ENCODE measurements around the gene TNFRSF14.

TNFRSF14 gene

GRCh38 chr1:2559509-2560298 lies 3.5 kb downstream of the TNFRSF14 start:
- H3K9ac ChIP-seq (ENCODE audit: low read depth in 1 of 2, low read length in 2 of 2), result no peak overlapping the region
- H3K4me3 ChIP-seq (ENCODE audit: low read depth in 1 of 2, low read length in 2 of 2), result no peak overlapping the region
- H3K4me1 ChIP-seq (ENCODE audit: control insufficient read depth in 1 of 2, insufficient read depth in 2 of 2, low read length in 2 of 2), result peaks cover 24 to 45% of the 10 kb centered on the region in 2 donors
- H3K9me3 ChIP-seq (ENCODE audit: control insufficient read depth in 1 of 2, low read length in 2 of 2), result no peaks in the 10 kb centered on the region
- peaks cover 40 to 52% of the 10 kb centered on the region in 2 donors for H3K36me3 ChIP-seq (ENCODE audit: control insufficient read depth in 1 of 2, insufficient read depth in 2 of 2, low read length in 2 of 2)
- H3K27ac ChIP-seq (ENCODE audit: low read depth, low read length), result no peak overlapping the region
- H3K27me3 ChIP-seq (ENCODE audit: control insufficient read depth in 1 of 2, insufficient read depth in 2 of 2, low read length in 2 of 2), result no peaks in the 10 kb centered on the region

DNA sequence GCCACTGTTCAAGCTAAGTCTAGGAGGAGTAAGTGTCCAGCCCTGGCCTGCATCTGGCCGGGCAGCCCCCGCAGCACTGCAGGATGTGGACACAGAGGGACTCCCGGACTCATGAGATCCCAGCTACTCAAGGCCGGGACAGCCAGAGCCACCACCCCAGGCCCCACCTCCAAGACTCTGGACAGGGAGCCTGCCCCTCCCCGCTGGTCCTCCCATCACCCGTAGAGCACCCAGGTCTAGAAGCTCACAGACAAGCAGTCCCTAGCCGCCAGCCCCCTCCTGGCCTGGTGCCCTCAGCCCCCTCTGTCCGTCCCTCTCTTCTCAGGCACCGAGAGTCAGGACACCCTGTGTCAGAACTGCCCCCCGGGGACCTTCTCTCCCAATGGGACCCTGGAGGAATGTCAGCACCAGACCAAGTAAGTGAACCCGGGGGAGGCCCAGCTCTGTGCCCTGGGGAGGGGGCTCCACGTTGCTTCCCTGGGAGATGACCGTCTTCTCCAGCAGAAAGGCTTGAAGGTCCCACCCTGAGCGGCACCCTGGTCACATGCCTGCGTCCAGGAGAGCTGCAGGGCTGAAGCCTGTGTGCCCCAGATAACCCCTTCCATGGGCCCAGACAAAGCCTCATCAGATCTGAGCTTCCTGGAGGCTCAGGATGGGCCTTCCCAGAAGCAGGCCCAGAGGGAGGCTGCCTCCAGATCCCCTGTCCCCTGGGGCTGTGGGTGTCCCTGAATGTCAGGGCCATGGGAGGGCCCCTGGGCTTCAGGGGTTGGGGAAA lies 4.3 kb downstream of the TNFRSF14 start:
- Histone ChIP-seq H3K27ac (ENCODE audit: low read depth, low read length) (no peak overlapping the region), H3K27me3 (ENCODE audit: control insufficient read depth in 1 of 2, insufficient read depth in 2 of 2, low read length in 2 of 2) (no peaks in the 10 kb centered on the region), H3K36me3 (ENCODE audit: control insufficient read depth in 1 of 2, insufficient read depth in 2 of 2, low read length in 2 of 2) (peaks cover 40 to 52% of the 10 kb centered on the region in 2 donors), H3K9me3 (ENCODE audit: control insufficient read depth in 1 of 2, low read length in 2 of 2) (no peaks in the 10 kb centered on the region), H3K4me3 (ENCODE audit: low read depth in 1 of 2, low read length in 2 of 2) (no peak overlapping the region), H3K9ac (ENCODE audit: low read depth in 1 of 2, low read length in 2 of 2) (no peak overlapping the region), H3K4me1 (ENCODE audit: control insufficient read depth in 1 of 2, insufficient read depth in 2 of 2, low read length in 2 of 2) (peaks cover 26 to 42% of the 10 kb centered on the region in 2 donors)

DNA sequence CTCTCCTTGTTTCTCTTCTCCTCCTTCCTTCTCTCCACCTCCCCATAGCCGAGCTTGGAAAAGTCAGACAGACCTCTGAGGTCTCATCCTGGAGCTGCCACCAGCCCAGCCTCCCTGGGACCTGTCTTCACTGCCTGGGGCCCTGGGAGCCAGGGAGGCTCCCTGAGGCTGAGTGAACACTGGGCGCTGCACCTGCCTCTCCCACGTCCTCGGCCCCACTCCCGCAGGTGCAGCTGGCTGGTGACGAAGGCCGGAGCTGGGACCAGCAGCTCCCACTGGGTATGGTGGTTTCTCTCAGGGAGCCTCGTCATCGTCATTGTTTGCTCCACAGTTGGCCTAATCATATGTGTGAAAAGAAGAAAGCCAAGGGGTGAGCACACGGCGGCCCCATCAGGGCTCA lies 5.3 kb downstream of the TNFRSF14 start:
- no peaks in the 10 kb centered on the region for H3K27me3 ChIP-seq (ENCODE audit: control insufficient read depth in 1 of 2, insufficient read depth in 2 of 2, low read length in 2 of 2)
- no peak overlapping the region for H3K9ac ChIP-seq (ENCODE audit: low read depth in 1 of 2, low read length in 2 of 2)
- H3K9me3 ChIP-seq (ENCODE audit: control insufficient read depth in 1 of 2, low read length in 2 of 2), result no peaks in the 10 kb centered on the region
- H3K4me1 ChIP-seq (ENCODE audit: control insufficient read depth in 1 of 2, insufficient read depth in 2 of 2, low read length in 2 of 2), result peaks cover 26 to 40% of the 10 kb centered on the region in 2 donors
- H3K36me3 ChIP-seq (ENCODE audit: control insufficient read depth in 1 of 2, insufficient read depth in 2 of 2, low read length in 2 of 2), result peaks cover 40 to 52% of the 10 kb centered on the region in 2 donors
- H3K27ac ChIP-seq (ENCODE audit: low read depth, low read length), result no peak overlapping the region
- H3K4me3 ChIP-seq (ENCODE audit: low read depth in 1 of 2, low read length in 2 of 2), result no peak overlapping the region

DNA sequence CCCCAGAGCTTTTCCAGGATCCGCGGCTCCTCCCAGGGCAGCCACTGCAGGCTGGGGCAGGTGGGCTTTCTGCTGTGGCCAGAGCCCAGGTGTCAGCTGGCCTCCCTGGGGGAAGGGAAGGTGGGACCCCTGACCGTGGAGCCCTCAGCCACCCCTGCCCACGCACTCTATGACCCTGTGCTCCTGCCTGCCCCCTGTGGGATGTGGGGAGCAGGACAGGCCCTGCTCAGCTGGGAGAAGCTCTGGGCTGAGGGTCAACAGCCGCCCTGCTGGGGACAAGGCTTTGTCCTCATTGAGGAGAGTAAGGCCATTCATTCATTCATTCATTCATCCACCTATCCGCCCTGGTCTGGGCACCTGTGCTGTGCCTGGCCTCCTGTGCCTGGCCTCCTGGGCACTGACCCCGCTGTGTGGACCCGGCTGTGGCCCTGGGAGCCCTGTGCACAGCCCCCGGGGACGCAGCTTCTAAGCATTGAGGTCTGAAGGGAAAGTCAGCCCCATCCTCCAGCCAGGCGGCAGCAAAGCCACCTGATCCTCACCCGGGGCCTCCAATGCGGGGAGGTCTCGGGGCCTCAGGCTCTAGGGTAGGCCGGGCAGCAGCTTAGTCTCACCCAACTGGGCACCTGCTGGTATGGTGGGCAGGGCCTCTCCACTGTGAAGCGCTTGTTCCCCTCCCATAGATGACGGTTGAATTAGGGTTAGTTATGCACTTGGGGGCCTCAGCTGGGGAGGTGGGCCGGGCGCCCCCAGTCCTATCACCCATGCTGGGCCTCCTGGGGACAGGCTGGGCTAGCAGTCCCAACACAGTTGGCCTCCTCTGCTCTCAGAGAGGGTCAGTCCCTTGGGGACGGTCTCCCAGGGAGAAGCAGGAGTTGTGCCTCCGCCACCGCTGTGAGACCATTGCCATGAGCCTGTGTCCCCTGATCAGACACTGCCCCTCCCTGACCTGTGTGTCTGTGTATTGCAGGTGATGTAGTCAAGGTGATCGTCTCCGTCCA lies 6.0 kb downstream of the TNFRSF14 start:
- Histone ChIP-seq H3K36me3 (ENCODE audit: control insufficient read depth in 1 of 2, insufficient read depth in 2 of 2, low read length in 2 of 2) (peaks cover 40 to 52% of the 10 kb centered on the region in 2 donors), H3K4me3 (ENCODE audit: low read depth in 1 of 2, low read length in 2 of 2) (no peak overlapping the region), H3K9me3 (ENCODE audit: control insufficient read depth in 1 of 2, low read length in 2 of 2) (no peaks in the 10 kb centered on the region), H3K4me1 (ENCODE audit: control insufficient read depth in 1 of 2, insufficient read depth in 2 of 2, low read length in 2 of 2) (peaks cover 26 to 35% of the 10 kb centered on the region in 2 donors), H3K9ac (ENCODE audit: low read depth in 1 of 2, low read length in 2 of 2) (no peak overlapping the region), H3K27me3 (ENCODE audit: control insufficient read depth in 1 of 2, insufficient read depth in 2 of 2, low read length in 2 of 2) (no peaks in the 10 kb centered on the region), H3K27ac (ENCODE audit: low read depth, low read length) (no peak overlapping the region)

DNA sequence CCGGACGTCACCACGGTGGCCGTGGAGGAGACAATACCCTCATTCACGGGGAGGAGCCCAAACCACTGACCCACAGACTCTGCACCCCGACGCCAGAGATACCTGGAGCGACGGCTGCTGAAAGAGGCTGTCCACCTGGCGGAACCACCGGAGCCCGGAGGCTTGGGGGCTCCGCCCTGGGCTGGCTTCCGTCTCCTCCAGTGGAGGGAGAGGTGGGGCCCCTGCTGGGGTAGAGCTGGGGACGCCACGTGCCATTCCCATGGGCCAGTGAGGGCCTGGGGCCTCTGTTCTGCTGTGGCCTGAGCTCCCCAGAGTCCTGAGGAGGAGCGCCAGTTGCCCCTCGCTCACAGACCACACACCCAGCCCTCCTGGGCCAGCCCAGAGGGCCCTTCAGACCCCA lies 7.0 kb downstream of the TNFRSF14 start:
- Histone ChIP-seq H3K9ac (ENCODE audit: low read depth in 1 of 2, low read length in 2 of 2) (no peak overlapping the region), H3K36me3 (ENCODE audit: control insufficient read depth in 1 of 2, insufficient read depth in 2 of 2, low read length in 2 of 2) (peaks cover 35 to 50% of the 10 kb centered on the region in 2 donors), H3K4me3 (ENCODE audit: low read depth in 1 of 2, low read length in 2 of 2) (no peak overlapping the region), H3K27ac (ENCODE audit: low read depth, low read length) (no peak overlapping the region), H3K9me3 (ENCODE audit: control insufficient read depth in 1 of 2, low read length in 2 of 2) (no peaks in the 10 kb centered on the region), H3K4me1 (ENCODE audit: control insufficient read depth in 1 of 2, insufficient read depth in 2 of 2, low read length in 2 of 2) (peaks cover 18 to 25% of the 10 kb centered on the region in 2 donors), H3K27me3 (ENCODE audit: control insufficient read depth in 1 of 2, insufficient read depth in 2 of 2, low read length in 2 of 2) (no peaks in the 10 kb centered on the region)

DNA sequence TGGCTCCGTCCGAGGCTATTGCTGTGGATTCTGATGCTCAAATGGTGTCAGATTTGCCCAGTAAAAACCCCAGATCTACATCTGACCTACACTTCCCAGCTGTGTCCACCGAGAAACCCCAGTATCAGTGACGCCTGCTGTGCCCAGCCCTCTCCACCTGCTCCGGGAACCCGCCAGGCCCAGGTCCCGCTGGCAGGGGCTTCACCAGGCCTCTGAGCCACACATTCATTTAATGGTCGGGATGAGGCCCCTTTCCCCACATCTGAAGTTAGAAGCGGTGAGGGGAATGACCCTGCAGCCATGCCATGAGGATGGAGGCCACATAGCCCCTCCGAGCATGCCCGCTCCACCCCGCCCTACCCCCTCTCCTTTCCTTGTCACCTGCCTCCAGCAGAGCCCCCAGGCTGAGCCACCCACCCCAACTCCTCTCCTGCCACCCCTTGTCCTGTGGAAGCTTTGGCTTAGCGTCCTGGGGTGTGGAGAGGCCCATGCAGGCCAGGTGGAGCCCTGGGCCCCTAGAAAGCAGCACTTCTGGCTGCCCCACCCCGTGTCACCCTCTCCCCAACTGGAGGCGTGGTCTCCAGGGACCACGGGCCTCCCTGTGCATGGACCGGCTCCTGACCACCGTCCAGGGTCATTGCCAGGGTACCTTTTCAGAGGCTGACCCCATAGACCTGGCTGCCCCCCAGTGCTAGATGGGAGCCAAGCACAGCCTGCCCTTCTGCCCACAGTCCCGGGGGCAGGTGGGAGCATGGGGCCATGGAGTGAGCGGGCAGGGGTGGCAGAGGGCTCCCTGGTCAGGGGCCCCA lies 8.0 kb downstream of the TNFRSF14 start:
- no peak overlapping the region for H3K27ac ChIP-seq (ENCODE audit: low read depth, low read length)
- H3K9me3 ChIP-seq (ENCODE audit: control insufficient read depth in 1 of 2, low read length in 2 of 2), result no peaks in the 10 kb centered on the region
- H3K4me3 ChIP-seq (ENCODE audit: low read depth in 1 of 2, low read length in 2 of 2), result peak overlapping the region in 1 of 2 donors; percentile 17
- H3K27me3 ChIP-seq (ENCODE audit: control insufficient read depth in 1 of 2, insufficient read depth in 2 of 2, low read length in 2 of 2), result no peaks in the 10 kb centered on the region
- peaks cover 8 to 15% of the 10 kb centered on the region in 2 donors for H3K4me1 ChIP-seq (ENCODE audit: control insufficient read depth in 1 of 2, insufficient read depth in 2 of 2, low read length in 2 of 2)
- H3K9ac ChIP-seq (ENCODE audit: low read depth in 1 of 2, low read length in 2 of 2), result peak overlapping the region in 1 of 2 donors; percentile 39
- peaks cover 29 to 40% of the 10 kb centered on the region in 2 donors for H3K36me3 ChIP-seq (ENCODE audit: control insufficient read depth in 1 of 2, insufficient read depth in 2 of 2, low read length in 2 of 2)

- Histone ChIP-seq H3K27ac (ENCODE audit: low read depth, low read length) (no peak overlapping the region), H3K36me3 (ENCODE audit: control insufficient read depth in 1 of 2, insufficient read depth in 2 of 2, low read length in 2 of 2) (peaks cover 24 to 33% of the 10 kb centered on the region in 2 donors), H3K4me1 (ENCODE audit: control insufficient read depth in 1 of 2, insufficient read depth in 2 of 2, low read length in 2 of 2) (peaks cover 8 to 10% of the 10 kb centered on the region in 2 donors), H3K9ac (ENCODE audit: low read depth in 1 of 2, low read length in 2 of 2) (peak overlapping the region in 1 of 2 donors; percentile 39), H3K9me3 (ENCODE audit: control insufficient read depth in 1 of 2, low read length in 2 of 2) (no peaks in the 10 kb centered on the region), H3K4me3 (ENCODE audit: low read depth in 1 of 2, low read length in 2 of 2) (peak overlapping the region in 1 of 2 donors; percentile 17), H3K27me3 (ENCODE audit: control insufficient read depth in 1 of 2, insufficient read depth in 2 of 2, low read length in 2 of 2) (no peaks in the 10 kb centered on the region)
These were observed 8.7 kb downstream of the TNFRSF14 start for GRCh38 chr1:2564815-2565374.

DNA sequence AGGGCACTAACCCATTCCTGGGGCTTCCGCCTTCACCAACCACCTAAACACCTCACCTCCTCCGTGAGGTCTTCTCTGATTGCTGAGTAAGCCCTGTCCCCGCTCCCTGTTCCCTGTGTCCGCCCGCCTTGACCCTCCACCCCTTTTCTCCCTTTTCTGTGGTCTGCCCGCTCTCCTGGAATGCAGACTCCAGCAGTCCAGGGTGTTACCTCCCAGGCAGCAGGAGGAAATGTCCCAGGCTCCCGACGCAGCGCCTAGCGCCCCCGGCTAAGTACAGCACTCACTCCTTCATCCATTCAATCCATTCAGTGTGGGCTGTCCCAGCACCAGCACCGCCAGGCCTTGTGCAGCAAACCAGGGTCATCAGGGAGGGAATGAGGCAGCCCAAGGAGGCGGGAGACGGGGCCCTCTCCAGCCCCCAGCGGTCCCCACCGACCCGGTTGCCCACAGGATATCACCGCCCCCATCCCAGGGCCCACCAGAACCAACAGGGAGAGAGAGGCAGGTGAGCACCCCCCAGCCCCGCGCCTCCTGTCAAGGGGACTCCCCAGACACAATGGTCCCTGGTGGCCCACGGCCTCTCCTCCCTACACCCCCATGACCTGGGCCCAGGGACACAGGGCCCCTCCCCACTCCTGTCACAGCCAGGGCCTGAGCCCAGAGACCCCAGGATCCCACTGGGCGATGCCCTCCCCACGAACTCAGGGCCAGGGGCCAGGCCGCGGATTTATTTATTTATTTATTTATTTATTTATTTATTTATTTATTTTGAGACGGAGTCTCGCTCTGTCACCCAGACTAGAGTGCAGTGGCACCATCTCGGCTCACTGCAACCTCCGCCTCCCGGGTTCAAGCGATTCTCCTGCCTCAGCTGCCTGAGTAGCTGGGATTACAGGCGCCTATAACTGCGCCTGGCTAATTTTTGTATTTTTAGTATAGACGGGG lies 10.2 kb downstream of the TNFRSF14 start:
- H3K27me3 ChIP-seq (ENCODE audit: control insufficient read depth in 1 of 2, insufficient read depth in 2 of 2, low read length in 2 of 2), result no peaks in the 10 kb centered on the region
- peaks cover 8 to 10% of the 10 kb centered on the region in 2 donors for H3K4me1 ChIP-seq (ENCODE audit: control insufficient read depth in 1 of 2, insufficient read depth in 2 of 2, low read length in 2 of 2)
- no peak overlapping the region for H3K4me3 ChIP-seq (ENCODE audit: low read depth in 1 of 2, low read length in 2 of 2)
- H3K27ac ChIP-seq (ENCODE audit: low read depth, low read length), result no peak overlapping the region
- no peaks in the 10 kb centered on the region for H3K9me3 ChIP-seq (ENCODE audit: control insufficient read depth in 1 of 2, low read length in 2 of 2)
- no peak overlapping the region for H3K9ac ChIP-seq (ENCODE audit: low read depth in 1 of 2, low read length in 2 of 2)
- peaks cover 15 to 18% of the 10 kb centered on the region in 2 donors for H3K36me3 ChIP-seq (ENCODE audit: control insufficient read depth in 1 of 2, insufficient read depth in 2 of 2, low read length in 2 of 2)

All from duodenal mucosa (tissue), 2 donors.